Lower lobe of right lung (tissue), 2 donors: ENCODE results near the gene PPARGC1A. TPM values are rescaled to one million over a fixed set of nuclear protein-coding genes. Genes with fewer than 3 reads are reported as not detected.

Experiments
- ATAC-seq, 2 donors: fragments of 200-7000 bp; cut with Tn5 transposase; one replicate each; pipeline ENCODE4 v1.9.1; 2020 to 2022; ENCODE audit warnings: mild to moderate bottlenecking in 2 of 2, moderate library complexity in 2 of 2
- DNase-seq: peaks from one replicate; pipeline ENCODE4 v3.0.0-alpha.2; 2020
- H3K27ac ChIP-seq: fragments of 200-600 bp; one replicate; pipeline ENCODE4 v1.8.0; 2022
- H3K27me3 ChIP-seq: fragments of 200-600 bp; one replicate; pipeline ENCODE4 v1.8.0; 2022; ENCODE audit warnings: low read depth
- H3K36me3 ChIP-seq: fragments of 200-600 bp; one replicate; pipeline ENCODE4 v1.8.0; 2022; ENCODE audit warnings: mild to moderate bottlenecking
- H3K4me1 ChIP-seq: fragments of 200-600 bp; one replicate; pipeline ENCODE4 v1.8.0; 2022
- H3K4me3 ChIP-seq: fragments of 200-600 bp; one replicate; pipeline ENCODE4 v1.8.0; 2022; ENCODE audit warnings: mild to moderate bottlenecking
- H3K9me3 ChIP-seq: fragments of 200-600 bp; one replicate; pipeline ENCODE4 v1.8.0; 2022
- intact Hi-C: fragments of 100-400 bp; cut with DNase I; formaldehyde crosslinking; loops from one replicate; pipeline ENCODE4 v1.11.0; 2022
- total RNA-seq: library from RNA; stranded (reverse); fragmentation: NEBNext Ultra II Directional; extraction: Animal tissue kit (Norgen Biotek cat#: 25700); gene quantifications from one replicate; pipeline ENCODE4 v1.2.1, GENCODE V29; 2021
- TF ChIP-seq, protein P1 (sequence below): fragments of 200-600 bp; IDR thresholded peaks from one replicate; pipeline ENCODE4 v1.8.0; 2022; ENCODE audit warnings: antibody characterized with exemption, mild to moderate bottlenecking
- donor health status: DM: no; HTN: yes; CAD: no; lungs with severe emphysema.

PPARGC1A gene
- total RNA-seq, 1 donor from 2014 or later: 10.5 TPM

DNA sequence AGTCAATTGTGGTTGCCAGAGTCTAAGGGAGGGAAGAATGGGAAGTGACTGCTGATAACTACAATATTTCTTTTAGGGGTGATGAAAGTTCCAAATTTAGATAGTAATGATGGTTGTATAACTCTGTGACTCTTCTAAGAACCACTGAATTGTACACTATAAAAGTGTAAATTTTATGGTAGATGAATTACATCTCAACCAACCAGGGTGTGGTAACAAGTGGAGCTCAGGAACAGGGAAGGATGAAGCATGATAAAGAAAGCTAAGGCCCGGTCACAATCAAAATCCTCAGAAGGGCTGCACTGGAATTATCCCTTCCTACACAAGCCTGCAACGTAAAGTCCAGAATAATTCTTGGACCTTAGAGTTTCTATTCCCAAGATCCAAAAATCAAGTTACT, 143.2 kb downstream of the PPARGC1A start:
- Histone ChIP-seq H3K4me1 (no peaks in the 10 kb centered on the region), H3K9me3 (no peaks in the 10 kb centered on the region)
- no peak for DNase-seq

DNA sequence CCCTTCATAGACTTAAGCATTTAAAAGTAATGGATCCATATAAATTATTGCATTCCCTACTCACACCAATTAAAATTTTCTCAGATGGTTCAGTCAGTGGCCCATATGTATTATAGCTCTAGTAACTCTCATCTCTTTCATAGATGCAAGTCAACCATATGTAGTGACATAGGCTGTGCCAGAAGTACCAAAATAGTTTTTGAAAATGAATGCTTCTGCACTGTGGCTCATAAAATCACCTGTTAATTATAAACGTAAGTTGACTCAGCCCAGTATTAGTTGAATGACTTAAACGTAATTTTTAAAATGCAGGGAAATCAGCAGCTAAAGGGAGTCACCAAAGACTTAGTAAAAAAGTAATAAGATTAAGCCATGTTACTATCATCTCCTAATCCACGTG, 143.8 kb downstream of the PPARGC1A start:
- TF ChIP-seq, protein P1, sequence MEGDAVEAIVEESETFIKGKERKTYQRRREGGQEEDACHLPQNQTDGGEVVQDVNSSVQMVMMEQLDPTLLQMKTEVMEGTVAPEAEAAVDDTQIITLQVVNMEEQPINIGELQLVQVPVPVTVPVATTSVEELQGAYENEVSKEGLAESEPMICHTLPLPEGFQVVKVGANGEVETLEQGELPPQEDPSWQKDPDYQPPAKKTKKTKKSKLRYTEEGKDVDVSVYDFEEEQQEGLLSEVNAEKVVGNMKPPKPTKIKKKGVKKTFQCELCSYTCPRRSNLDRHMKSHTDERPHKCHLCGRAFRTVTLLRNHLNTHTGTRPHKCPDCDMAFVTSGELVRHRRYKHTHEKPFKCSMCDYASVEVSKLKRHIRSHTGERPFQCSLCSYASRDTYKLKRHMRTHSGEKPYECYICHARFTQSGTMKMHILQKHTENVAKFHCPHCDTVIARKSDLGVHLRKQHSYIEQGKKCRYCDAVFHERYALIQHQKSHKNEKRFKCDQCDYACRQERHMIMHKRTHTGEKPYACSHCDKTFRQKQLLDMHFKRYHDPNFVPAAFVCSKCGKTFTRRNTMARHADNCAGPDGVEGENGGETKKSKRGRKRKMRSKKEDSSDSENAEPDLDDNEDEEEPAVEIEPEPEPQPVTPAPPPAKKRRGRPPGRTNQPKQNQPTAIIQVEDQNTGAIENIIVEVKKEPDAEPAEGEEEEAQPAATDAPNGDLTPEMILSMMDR: no peak
- no peak overlapping the region for H3K27ac ChIP-seq
- ATAC-seq: no peak
- no peak overlapping the region for H3K4me3 ChIP-seq
- no peaks in the 10 kb centered on the region for H3K4me1 ChIP-seq
- H3K27me3 ChIP-seq: no peaks in the 10 kb centered on the region
- H3K36me3 ChIP-seq: no peaks in the 10 kb centered on the region
- intact Hi-C loops: no loop called here
- no peak for DNase-seq
- H3K9me3 ChIP-seq: no peaks in the 10 kb centered on the region

More for the DNA sequence above, 143.2 kb downstream of the PPARGC1A start:
- no peak for ATAC-seq
- Histone ChIP-seq H3K4me3 (no peak overlapping the region), H3K27ac (no peak overlapping the region), H3K36me3 (no peaks in the 10 kb centered on the region), H3K27me3 (no peaks in the 10 kb centered on the region)
- intact Hi-C loops: no loop called here
- TF ChIP-seq, protein P1: no peak

DNA sequence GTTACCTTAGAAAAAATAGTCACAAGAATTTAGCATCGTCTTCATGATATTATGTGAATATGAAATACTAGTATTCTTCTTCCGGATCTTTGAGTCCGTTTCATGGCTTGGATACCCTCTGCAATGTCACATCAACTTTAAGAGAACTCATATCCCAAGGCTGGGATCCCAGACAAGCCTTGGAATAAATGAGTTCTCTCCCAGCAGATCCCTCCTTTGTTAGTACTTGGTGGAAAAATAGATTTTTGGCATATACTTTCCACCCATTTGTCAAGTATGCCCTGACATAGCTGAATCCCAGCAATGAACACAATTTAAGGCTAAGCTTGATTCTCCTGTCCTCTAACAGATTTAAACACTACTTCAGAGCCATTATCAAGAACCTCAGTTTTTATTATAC, 144.5 kb downstream of the PPARGC1A start:
- no peaks in the 10 kb centered on the region for H3K27me3 ChIP-seq
- no peaks in the 10 kb centered on the region for H3K36me3 ChIP-seq
- no peaks in the 10 kb centered on the region for H3K4me1 ChIP-seq
- no peak overlapping the region for H3K4me3 ChIP-seq
- TF ChIP-seq, protein P1: no peak
- H3K9me3 ChIP-seq: no peaks in the 10 kb centered on the region
- intact Hi-C loops: no loop called here
- no peak overlapping the region for H3K27ac ChIP-seq
- no peak for ATAC-seq
- no peak for DNase-seq
